HG02571 (cell line): ENCODE results near the gene RBBP8NL.

Experiments used
- ATAC-seq: cut with Tn5 transposase; IDR thresholded peaks from one replicate; pipeline ENCODE4 v1.9.1; 2021; ENCODE audit warnings: mild to moderate bottlenecking, moderate library complexity; ENCODE audit not compliant: unreplicated experiment

Gene RBBP8NL

DNA sequence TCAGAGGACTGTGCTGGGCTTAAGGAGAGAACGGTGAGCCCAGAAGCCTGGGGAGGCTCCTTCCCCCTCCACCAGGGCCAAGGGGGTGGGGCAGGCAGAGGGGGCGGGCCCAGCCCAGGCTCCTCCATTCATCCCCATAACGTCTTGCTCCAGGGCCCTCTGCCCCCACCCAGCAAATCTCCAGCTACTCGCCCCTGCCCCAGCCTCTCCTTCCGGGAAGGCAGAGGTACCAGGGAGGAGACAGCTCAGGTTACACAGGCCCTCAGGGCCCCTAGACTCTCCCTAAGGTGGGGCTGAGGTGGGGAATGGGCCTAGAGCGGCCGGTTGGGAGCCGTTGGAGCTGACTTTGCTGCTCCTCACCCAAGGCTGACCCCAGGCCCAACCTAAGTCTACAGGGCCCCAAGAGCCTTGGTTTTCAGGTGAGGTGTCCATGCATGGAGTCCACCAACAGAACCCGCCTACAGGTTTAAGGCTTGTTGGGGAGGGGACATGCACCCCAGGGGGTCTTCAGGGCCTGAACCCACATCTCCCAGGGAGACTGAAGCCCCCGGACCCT, 61.4 kb downstream of the RBBP8NL start:
- ATAC-seq, result no peak

DNA sequence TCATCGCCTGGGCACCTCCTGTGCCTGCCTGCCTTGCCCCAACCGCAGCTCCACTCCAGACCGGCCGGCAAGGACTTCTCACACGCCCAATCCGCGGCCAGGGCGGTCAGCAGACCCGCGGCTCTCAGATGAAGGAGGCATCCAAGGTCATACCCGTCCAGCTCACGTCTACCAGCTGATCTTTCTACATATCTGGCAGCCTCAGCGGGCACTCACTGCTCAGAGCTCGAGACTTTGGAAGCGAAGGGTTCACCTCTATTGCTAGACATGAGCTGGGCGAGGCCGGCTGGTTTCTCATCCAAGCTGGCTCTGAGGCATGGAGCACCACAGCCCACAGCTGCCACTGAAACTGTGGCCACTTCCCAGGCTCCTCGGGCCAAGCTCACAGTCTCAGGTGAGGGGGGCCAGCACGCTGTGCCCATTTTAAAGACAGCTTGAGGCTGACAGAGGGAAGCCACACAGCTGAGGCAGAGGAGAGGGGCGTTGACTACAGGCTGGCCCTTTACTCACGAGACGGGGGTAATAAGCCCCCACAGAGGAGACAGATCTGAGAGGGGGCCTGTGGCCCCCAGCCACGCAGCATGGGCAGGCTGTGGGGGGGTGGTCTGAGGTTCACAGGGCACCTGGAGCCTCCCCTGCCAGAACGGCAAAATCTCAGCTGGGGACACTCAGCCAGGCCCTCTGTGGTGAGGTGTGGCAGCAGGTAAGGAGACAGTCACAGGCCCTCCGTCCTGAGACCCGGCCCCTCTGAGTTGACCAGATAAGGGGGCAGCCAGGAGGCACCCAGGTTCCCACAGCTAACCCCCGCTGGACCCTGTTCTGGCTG, 62.2 kb downstream of the RBBP8NL start:
- no peak for ATAC-seq

DNA sequence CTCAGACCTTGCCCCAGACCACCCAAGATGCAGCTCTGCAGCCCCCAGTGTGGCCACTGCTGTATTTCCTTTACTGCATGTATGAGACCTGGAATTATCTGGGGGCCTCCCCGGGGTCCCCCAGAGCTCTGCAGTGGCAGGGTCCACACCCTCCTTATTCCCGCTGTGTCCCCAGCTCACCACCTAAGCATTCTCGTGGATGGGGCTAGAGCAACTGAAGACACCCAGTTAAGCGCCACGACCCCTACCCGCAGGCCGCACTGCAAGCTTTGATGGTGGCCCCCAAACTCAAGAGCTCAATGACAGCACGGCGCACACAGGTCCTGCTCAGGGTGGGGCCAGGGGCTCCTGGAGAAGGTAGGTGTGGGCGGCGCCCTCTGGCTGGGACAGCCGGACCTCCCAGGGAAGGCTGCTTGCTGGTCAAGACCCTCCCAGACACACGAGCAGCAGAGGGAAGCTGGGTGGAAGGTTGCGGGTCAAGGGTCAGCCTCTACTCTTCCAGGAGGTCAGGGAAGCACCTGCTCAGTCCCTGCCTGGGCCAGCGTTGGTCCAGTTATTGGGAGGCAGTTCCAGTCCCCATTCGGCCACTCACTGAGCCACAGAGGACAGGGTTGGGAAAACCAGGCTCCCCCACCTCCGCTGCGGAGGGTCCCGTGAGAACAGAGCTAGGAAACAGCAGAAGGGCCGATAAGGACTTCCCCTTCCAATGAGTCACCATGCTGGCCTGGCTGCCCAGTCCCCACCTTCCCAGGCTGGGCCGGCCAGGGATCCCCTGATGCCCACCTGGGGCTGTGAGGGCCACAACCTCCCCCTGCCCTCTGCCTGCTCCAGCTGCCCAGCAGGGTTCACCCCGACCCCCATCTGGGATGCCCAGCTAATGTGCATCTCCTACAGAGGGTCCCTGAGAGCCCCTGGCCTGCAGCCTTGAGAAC, 63.2 kb downstream of the RBBP8NL start:
- no peak for ATAC-seq

GRCh38 chr20:62362991-62363919, 64.1 kb downstream of the RBBP8NL start:
- no peak for ATAC-seq

GRCh38 chr20:62362590-62362940, 64.8 kb downstream of the RBBP8NL start:
- no peak for ATAC-seq

DNA sequence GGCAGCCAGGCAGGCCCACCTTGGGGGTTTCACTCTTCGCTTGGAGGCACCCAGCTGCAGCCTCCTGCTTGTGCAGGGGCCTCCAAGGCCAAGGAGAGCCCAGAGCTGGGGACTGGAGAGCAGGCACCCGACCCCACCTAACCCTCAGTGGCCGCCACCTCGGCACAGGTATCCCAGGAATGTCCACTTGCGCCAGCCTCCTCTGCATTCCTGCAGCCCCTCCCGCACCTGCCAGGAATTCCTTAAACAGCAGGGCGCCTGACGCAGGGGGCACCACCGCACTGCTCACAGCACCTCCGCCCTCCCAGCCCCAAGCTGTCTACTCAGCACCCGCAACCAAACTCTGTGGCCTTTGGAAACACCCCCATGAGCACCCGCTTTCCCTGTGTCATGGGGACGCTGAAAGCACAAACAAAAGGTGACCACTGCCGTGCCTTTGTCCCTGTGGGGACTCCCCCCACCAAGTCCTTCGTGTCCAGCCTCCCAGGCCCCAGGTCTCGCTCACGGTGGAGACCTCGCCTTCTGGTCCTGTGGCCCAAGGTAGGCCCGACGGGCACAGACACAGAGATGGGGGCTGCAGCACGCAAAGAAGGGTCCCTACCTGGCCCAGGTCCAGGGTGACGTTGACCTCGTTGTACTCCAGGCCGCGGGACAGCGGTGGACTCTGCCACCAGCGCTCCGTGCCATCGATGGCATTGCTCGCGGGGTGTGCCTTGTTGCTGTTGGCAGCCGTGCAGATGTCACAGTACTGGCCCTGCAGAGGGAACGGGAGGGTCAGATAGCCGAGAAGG, 65.3 kb downstream of the RBBP8NL start:
- ATAC-seq, result no peak

GRCh38 chr20:62360854-62361798, 66.2 kb downstream of the RBBP8NL start:
- no peak for ATAC-seq
